HPDE6-E6E7 (cell line): ENCODE data around the gene ILK.

ENCODE experiments used
- DNase-seq: peaks from one replicate; pipeline ENCODE4 v3.0.0; 2011; ENCODE audit warnings: missing footprints; ENCODE audit errors: extremely low spot score

The ILK gene

DNA sequence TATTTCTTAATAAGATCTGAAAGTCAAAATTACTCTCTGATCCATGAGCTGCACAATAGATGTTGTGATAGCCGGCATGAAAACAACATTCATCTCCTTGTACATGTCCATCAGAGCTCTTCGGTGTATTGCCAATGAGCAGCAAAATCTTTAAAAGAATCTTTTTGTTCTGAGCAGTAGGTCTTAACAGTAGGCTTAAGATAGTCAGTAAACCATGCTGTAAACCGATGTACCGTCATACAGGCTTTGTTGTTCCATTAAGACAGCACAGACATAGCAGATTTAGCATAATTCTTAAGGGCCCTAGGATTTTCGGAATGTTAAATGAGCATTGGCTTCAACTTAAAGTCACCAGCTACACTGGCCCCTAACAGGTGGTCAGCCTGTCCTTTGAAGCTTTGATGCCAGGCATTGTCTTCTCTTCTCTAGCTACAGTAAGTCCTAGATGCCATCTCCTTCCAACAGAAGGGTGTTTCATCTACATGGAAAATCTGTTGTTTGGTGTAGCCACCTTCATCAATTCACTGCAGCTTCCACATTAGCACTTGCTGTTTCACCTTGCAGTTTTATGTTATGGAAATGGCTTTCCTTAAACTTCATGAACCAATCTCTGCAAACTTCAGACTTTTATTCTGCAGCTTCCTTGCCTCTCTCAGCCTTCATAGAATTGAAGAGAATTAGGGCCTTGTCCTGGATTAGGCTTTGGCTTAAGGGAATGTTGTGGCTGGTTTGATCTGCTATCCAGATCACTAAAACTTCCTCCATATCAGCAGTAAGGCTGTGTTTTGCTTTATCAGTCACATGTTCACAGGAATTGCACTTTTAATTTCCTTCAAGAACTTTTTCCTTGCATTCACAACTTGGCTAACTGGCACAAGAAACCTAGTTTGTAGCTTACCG lies 28.5 kb upstream of the ILK start:
- DNase-seq = no peak

DNA sequence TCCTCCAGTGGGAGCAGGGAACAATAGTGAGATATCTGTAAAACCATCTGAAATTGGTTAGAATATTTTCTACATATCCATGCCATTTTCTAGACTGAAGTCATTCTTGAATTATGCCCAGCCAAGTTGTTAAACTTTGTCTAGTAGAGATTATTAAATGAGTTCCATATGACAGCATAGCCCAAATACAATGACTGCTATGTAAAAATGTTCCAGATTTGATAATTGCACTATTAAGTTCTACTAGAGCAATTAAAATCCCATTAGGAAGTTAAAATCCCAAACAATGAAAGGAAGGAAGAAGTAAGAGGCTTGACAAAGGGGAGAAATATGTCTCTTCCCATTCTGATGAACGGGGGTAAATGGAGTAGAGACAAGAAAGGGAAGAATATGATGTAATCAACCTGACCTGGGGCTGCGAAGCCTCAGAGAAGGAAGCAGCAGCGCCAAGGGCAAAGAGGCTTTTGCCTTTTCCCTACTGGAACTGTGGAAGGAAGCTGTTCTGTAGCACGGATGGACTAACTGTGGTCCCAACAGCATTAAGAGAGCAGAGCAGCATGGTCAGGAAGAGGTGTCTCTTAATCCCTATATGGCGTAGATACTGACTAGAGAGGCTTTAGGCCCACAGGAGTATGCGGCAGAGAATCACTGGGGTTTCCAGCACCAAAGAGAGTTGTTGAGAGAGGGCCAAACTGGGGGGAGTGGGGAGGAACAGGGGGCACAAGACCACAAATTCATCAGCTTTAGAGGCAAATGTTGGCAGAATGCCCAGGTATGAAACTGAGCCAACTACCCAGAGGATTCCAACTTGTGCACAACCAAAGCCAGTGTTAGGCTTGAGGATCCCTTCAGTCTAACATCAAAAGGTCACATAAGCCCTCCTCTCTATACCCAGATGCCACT lies 26.9 kb upstream of the ILK start:
- DNase-seq = no peak

DNA sequence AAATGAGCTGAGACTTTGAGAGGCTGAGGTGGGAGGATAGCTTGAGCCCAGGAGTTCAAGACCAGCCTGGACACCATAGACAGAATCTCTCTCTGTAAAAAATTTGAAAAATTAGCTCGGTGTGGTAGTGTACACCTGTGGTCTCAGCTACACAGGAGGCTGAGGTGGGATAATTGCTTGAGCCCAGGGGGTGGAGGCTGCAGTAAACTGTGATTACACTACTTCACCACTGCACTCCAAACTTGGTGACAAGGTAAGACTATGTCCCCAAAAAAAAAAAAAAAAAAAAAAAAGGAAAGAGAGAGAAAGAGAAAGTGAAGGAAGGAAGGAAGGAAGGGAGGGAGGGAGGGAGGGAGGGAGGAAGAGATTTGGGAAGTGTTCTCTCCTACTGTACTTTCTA lies 25.4 kb upstream of the ILK start:
- no peak for DNase-seq

GRCh38 chr11:6579681-6580080 lies 23.9 kb upstream of the ILK start:
- no peak for DNase-seq

DNA sequence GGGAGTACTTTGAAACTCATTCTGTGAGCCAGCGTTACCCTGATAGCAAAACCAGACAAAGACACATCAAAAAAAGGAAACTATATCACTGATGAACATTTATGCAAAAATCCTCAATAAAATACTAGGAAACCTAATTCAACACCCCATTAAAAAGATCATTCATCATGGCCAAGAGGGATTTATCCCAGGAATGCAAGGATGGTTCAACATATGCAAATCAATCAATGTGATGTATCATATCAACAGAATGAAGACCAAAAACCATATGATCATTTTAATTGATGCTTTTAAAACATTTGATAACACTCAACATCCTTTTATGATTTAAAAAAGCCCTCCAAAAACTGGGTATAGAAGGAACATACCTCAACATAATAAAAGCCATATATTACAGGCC lies 20.0 kb upstream of the ILK start:
- no peak for DNase-seq

GRCh38 chr11:6584528-6584927 lies 19.0 kb upstream of the ILK start:
- DNase-seq = no peak

DNA sequence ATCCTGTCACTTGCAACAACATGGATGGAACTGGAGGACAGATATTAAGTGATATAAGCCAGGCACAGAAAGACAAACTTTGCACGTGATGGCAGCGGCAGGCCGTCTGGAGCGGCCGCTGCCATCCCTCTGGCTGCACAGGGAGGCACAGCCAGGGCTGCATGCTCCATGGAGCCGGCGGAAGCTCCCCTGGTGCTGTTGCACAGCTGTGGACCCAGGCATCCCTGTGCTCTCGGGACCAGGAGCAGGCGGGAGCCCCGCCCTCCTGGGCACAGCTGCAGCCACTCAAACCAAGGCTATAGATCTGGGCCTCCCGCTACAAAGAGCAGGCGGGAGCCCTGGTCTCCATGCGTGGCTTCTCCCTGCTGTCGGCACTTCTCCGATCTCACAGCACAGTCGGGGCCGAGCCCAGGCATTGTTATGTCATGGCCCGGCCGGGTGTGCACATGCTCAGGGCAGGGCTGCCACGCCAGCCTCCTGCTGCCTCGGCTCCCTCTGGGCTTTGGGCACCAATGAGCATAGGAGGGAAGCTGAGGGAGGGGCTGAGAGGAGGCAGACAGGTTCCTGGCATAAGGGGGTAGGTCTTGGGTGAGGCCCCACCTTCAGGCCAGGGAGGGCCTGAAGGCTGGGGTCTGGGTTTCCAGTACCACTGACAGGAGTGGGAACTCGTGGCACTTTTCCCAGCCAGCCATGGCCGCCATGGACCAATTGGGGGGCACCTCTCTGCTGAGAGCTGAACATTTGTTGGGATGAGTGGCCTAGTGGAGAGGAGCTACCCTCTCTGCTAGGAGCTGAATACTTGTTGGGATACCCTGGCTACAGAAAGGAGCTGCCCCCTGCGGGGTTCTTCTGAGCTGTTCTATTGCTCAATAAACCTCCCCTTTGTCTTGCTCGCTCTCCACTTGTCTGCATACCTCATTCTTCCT lies 16.9 kb upstream of the ILK start:
- no peak for DNase-seq

- no peak for DNase-seq
These were observed 16.1 kb upstream of the ILK start for GRCh38 chr11:6587360-6587953.

GRCh38 chr11:6588018-6588417 lies 15.6 kb upstream of the ILK start:
- DNase-seq = no peak

- DNase-seq = no peak
These were observed 9.3 kb upstream of the ILK start for GRCh38 chr11:6594142-6594768.

DNA sequence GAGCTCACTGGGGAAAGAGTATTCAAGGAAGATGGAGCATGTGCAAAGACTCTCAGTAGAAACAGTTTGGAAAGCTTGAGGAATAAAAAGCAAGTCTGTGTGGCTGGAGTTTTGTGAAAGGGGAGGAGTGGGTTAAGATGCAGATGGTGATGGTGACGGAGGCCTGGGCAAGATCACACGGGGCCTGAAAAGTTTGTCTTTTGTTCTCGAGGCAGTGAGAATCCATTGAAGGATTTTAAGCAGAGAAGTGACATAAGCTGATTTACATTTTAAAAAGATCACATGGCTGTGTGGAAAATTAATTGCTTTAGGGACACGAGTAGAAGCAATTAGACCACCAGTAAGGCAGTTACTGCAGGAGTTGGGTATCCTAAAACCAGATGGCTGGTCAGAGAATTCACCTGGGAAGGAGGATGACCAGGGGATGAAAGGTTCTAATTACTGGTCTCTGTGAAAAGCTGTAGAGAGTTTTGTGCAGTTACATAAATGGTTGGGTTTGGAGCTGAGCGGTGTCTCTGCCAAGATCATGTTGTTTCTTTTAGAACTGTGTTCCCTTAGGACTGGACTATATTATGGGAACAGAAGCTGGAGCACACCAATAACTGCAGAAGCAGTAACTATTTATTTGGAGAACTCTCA lies 7.2 kb upstream of the ILK start:
- no peak for DNase-seq

- DNase-seq = no peak
These were observed 5.0 kb upstream of the ILK start for GRCh38 chr11:6598555-6598954.

DNA sequence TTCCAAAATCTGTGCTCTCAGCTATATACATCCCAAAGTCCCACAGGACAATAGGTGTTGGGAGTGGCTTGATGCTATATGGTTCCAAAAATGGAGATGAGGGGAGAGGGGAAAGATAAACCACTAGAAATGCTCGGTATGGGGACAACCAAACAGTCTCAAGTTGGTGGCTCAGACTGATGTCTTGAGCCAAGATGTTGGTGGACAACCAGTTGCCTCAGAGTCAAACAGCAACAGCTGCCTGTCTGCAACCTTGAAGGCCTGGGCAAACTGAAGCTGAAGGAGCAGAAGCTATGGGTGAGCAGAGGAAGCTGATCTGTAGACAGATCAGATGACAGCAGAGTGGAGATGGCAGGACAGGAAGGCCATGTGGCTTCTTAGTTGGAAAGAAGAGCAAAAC lies 4.1 kb upstream of the ILK start:
- DNase-seq = no peak

DNA sequence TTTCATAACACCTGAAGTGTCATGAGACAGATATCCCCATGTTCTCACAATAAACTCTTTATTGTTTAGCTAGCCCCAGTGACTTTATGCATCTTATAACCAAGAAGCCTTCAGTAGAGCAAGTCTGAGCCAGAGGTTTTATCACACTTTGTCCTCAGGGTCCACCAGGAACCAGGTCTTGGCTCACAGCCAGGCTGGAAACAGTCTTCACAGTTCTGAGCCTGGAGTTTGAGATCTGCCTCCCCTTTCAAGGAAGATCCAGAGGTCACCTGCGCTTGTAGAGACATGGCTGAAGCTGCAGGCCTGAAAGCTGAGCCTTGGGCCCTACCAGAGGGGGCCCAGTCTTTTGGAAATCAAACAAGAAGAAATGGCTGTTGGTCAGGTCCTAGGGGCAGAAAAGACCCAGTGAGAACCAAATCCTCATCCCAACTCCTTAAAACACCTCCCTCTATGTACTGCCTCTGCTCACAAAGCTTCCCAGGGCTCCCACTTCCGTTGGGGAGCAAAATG lies 3.6 kb upstream of the ILK start:
- DNase-seq = no peak

GRCh38 chr11:6601041-6601461 lies 2.5 kb upstream of the ILK start:
- no peak for DNase-seq

DNA sequence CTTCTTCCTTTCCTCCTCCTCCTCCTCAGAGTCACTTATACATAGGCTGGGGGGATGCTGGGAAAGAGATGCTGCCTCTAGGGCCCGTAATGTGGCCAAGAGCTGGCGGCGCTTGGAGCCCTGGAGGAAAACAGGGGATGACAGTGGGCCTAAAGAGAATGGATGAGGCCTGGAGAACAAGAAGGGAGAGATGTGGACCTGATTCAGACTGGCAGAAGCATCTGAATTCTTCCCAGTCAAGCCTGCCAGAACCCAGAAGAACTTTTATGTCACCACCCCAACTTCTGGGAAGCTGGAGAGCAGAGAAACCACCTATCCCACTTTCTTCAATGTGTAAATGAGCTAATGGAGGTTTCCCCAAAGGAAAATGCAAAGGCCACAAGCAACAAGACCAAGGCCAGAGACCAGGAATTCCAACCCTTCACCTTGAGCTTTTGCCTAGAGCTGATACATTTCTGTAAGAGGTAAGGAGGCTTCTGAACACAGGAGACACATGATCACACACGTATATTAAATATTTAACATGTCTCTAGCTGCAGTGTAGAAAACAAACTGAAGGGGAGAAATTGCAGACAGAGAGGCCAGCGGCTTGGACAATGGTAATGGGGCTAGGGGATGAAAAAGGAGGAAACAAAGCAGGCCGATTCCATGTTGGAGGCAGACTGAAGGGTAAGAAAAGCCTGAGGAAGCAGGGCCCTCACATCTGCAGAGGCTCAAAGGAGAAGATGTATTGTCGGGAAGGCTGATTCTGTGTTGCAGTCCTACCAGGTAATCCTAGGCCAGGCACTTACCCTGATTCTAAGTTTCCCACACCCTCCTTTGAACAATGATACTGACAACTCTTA lies 1.3 kb upstream of the ILK start:
- no peak for DNase-seq

DNA sequence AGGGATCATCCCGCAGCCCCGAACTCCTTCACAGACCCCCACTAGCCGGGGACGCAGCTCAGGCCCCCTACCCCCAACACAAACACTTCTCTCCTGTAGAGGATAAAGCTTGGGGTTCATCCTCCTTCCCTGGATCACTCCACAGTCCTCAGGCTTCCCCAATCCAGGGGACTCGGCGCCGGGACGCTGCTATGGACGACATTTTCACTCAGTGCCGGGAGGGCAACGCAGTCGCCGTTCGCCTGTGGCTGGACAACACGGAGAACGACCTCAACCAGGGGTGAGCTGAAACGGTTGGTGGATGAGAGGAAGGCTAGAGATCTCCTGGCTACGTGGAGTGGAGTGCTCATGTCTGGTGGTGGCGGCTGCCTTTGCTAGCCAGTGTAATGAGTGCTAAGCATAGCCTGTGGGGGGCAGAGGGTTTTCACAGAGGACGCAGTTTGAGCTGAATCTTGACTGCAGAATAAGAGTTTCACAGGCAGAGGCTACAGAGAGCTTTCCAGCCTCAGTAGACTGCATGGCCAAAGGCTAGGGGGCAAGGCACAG lies 580 bp downstream of the ILK start:
- peak; percentile 36 for DNase-seq

- DNase-seq = no peak
These were observed 1.2 kb downstream of the ILK start for GRCh38 chr11:6604790-6605189.
